H1 (cell line): ENCODE results near the gene CHSY1. TPM values are rescaled to one million over a fixed set of nuclear protein-coding genes. Genes with fewer than 3 reads are reported as not detected.

Experiments
- CEBPB ChIP-seq: IDR thresholded peaks from 2 replicates; pipeline ENCODE4 v1.6.1; 2012; ENCODE audit warnings: low read depth, low read length
- CREB1 ChIP-seq: IDR thresholded peaks from 2 replicates; pipeline ENCODE4 v1.6.1; 2012; ENCODE audit warnings: inconsistent platforms
- KDM1A ChIP-seq: fragments of 200-600, 300-600 bp; sonication (generic); IDR thresholded peaks from 2 replicates; pipeline ENCODE4 v1.7.1; 2016; ENCODE audit warnings: mild to moderate bottlenecking, low read length, borderline replicate concordance
- POLR2A ChIP-seq, 2 experiments: IDR thresholded peaks; 1 replicate in 1 of 2; 2 replicates in 1 of 2; pipeline ENCODE4 v1.6.1; 2011; ENCODE audit warnings: low read depth in 2 of 2, low read length in 2 of 2, mild to moderate bottlenecking in 2 of 2; ENCODE audit errors: control extremely low read depth in 1 of 2
- RFX5 ChIP-seq: IDR thresholded peaks from 2 replicates; pipeline ENCODE4 v1.6.1; 2011; ENCODE audit warnings: low read depth, low read length, improper control_type of control experiment, borderline replicate concordance
- SP1 ChIP-seq: IDR thresholded peaks from 2 replicates; pipeline ENCODE4 v1.6.1; 2011; ENCODE audit warnings: low read depth, low read length
- SUZ12 ChIP-seq: fragments of 200-600 bp; sonication (generic); IDR thresholded peaks from 2 replicates; pipeline ENCODE4 v1.6.1; 2012; ENCODE audit warnings: mild to moderate bottlenecking, inconsistent platforms, low read length, moderate library complexity, mixed read lengths
- polyA plus RNA-seq, 7 experiments: library from polyadenylated mRNA; depleted of rRNA in 3 of 7; stranded (reverse) in 5 of 7; unstranded in 2 of 7; fragments of >200 nt in 5 of 7; fragments of 200-250 nt in 2 of 7; gene quantifications; 1 replicate in 5 of 7; 2 replicates in 1 of 7; 4 replicates in 1 of 7; pipeline versions ENCODE4 v1.2.1 to v1.2.3, GENCODE V29; 2011 to 2013; ENCODE audit warnings: missing spikeins in 2 of 7, mixed read lengths in 2 of 7
- total RNA-seq: library from RNA; stranded (reverse); fragmentation: NEBNext Ultra II Directional; extraction: Animal tissue kit (Norgen Biotek cat#: 25700); gene quantifications from 2 replicates; pipeline ENCODE4 v1.2.1, GENCODE V29; 2021

Gene CHSY1
- total and polyA plus RNA-seq, 2 of the 8 experiments (the other 6 are each of a cell fraction or from before 2014, with no cell fraction given), result 24.9 to 60.7 TPM

- TF ChIP-seq SUZ12 (no peak), RFX5 (no peak), POLR2A (IDR thresholded peaks at IDR 0.05; ENCODE audit: control extremely low read depth in 1 of 2, low read depth in 2 of 2, low read length in 2 of 2) (no peak), CEBPB (no peak), SP1 (no peak), KDM1A (no peak), CREB1 (no peak)
Observed at GRCh38 chr15:101217446-101217845, 34.4 kb downstream of the CHSY1 start (continued).
